Embryonic facial prominence (tissue), 1 donor: ENCODE measurements around the gene CAB39.
"Not testable (repeated sequence)": the region's sequence is repeated elsewhere in the genome, so short reads cannot be mapped to it uniquely, and the experiment has no call there.

Experiments
- DNase-seq: peaks from one replicate; pipeline ENCODE4 v3.0.0-alpha.2; 2016; ENCODE audit errors: extremely low spot score

The CAB39 gene

DNA sequence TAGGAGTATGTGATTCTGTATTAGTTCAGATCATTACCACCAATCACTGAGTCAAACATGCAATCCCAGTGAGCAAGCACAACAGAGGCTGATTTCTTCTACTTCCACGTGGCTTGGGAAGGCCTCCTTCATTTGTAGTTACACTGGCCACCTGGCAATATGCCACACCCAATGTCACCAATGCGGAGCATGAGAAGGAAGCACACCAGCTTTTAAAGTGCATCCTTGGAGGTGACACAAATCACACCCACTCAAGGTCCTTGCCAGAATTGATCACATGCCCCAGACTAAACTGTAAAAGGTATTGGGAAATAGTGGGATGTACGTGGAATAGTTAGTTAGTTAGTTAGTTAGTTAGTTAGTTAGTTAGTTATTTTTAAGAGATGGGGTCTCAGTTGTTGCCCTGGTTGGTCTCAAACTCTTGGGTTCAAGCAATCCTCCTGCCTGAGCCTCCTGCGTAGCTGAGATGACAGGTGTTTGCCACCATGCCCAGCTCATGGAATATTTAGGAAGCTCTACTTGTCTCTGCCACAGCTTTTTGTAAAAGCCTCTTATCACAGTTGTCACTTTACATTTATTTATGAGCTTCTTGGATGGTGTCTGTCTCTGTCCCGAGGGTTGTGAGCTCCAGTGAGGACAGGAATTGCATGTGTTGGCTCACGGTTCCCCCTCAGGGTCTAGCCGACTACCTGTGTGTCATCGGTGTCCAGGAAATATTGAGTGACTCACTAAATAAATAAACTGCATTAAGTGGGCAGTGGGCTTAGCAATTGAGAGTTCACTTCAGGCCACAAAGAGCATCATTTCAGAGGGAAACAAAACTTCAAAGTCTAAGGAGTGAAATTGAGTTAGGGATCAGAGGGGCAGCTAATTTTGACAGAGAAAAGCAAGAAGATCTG, 28.1 kb upstream of the CAB39 start:
- DNase-seq, result no peak

GRCh38 chr2:230685178-230685577, 27.5 kb upstream of the CAB39 start:
- DNase-seq, result no peak

DNA sequence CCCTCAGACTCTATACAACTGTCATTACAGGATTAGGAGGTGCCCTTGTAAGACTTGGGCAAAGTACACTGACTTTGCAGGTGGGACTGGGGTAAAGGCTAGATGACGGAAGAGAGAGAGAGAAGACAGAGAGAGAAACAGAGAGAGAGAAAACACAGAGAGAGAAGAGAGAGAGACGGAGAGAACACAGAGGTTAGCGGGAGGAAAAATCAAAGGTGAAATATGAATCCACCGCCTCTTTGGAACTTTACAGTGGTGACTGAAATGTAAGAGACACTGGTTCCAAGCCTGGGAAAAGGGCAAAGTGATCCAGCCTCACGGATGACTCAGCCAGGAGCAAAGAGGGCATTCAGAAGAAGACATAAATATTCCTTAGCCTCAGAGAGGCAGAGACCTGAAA, 25.1 kb upstream of the CAB39 start:
- DNase-seq, result no peak

- DNase-seq, result no peak
These were observed 24.2 kb upstream of the CAB39 start for GRCh38 chr2:230688490-230688889.

GRCh38 chr2:230690439-230690838, 22.2 kb upstream of the CAB39 start:
- no peak for DNase-seq

DNA sequence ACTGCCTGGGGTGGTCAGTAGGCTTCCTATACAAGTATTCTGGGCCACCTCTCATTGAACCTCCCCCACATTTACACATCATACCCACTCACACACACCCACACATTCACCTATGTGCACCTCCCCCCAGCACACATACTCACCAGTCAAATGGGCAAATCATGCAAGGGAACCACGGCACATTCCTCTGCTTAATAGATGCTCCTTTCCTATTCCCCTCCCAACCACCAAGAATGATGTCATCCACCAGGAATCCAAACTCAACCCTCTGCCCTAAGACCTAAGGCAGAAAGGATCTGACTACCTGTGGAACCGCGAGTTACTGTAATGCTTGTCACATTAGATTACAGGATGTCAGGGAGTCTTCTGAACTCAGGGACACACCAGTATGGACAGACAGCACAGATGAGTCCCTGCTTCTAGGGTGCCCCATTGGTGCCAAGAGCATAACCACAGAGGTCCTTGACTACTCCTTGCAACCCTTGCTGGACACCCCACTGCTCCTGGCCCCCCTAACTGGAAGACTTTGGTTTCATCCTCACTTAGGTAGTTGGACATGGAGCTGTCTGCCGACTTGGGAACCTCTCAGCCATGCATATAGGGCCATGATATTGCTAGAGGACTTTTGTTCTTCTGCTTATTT, 21.5 kb upstream of the CAB39 start:
- no peak for DNase-seq

- no peak for DNase-seq
These were observed 19.9 kb upstream of the CAB39 start for GRCh38 chr2:230692760-230693159.

DNA sequence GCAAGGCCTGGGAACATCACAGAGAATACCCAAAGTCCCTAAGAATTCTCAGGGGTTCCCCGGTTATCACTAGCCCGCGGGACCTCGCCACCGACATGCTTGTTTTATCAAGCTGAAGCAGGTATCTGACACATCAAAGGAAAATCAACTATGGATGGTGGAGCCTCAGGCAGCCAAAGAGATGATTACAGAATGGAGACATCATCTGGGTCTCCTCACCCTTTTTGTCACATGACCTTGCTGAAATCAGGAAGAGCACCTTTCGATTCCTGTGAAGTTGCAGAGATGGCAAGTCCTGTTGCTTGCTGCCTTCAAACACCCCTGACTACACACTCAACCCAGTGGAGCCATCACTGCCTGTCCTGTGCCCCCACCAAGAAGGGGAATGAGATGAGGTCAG, 19.2 kb upstream of the CAB39 start:
- no peak for DNase-seq

DNA sequence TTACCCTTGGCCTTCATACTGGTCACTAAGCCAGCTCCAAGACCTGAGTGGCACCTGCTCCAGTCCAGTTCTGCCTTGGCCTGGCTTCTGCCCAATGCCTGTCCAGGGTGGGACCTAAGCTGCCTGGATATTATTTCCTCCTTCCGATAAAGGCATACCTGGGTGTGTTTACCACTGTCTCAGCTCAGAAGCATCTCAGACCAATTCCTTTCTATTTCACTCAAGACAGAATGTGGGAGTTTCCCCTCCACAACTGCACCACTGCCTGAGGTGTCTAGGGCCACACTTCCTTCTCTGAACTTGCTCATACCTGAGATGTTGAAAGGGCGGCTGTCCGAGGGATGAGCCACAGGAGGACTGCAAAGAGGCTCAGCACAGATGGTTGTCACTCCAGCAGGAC, 18.4 kb upstream of the CAB39 start:
- no peak for DNase-seq

DNA sequence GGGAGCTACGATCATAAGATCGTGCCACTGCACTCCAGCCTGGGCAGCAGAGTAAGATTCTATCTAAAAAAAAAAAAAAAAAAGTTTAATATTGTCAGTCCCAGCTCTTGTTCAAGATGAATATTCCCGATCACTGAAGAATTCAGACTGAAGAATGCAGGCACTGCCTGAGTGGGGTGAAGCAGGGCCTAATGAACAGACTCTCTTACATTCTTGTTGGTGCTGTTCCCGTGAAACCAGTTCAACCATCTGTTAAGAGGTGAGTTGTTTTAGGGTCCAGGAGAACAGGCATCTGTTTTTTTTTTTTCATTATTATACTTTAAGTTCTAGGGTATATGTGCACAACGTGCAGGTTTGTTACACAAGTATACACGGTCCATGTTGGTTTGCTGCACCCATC, 17.1 kb upstream of the CAB39 start:
- DNase-seq, result no peak

DNA sequence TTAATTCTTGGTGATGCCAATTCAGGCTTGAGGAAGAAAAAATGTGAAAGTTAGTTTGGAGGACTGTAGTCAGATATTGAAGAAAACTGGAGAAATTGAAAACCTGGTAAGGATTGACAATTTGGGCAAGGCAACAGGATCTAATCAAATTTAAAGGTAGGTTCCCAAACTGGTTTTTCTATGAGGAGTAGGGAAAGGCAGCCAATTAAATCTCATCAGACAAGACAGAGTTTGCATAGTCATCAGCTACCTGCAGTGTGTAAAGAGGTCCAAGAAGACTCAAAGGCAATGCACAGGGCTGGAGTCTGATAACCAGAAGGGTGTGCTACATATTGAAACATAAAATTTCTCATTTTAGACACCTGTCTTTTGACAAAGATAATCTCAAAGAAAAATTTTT, 16.0 kb upstream of the CAB39 start:
- no peak for DNase-seq

- no peak for DNase-seq
These were observed 15.0 kb upstream of the CAB39 start for GRCh38 chr2:230697676-230698075.

GRCh38 chr2:230698753-230699152, 13.9 kb upstream of the CAB39 start:
- not testable (repeated sequence) for DNase-seq

- no peak for DNase-seq
These were observed 12.2 kb upstream of the CAB39 start for GRCh38 chr2:230700447-230700846.

GRCh38 chr2:230701308-230701707, 11.3 kb upstream of the CAB39 start:
- DNase-seq, result no peak

DNA sequence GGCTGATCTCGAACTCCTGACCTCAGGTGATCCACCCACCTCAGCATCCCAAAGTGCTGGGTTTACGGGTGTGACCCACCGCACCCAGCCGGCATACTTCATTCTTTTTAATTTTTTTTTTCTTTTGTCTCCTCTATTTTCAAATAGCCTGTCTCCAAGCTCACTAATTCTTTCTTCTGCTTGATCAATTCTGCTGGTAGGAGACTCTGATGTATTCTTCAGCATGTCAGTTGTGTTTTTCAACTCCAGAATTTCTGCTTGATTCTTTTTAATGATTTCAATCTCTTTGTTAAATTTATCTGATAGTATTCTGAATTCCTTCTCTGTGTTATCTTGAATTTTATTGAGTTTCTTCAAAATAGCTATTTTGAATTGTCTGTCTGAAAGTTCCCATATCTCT, 10.2 kb upstream of the CAB39 start:
- not testable (repeated sequence) for DNase-seq

GRCh38 chr2:230703514-230703913, 9.1 kb upstream of the CAB39 start:
- DNase-seq, result no peak

- DNase-seq, result no peak
These were observed 6.6 kb upstream of the CAB39 start for GRCh38 chr2:230706053-230706521.

DNA sequence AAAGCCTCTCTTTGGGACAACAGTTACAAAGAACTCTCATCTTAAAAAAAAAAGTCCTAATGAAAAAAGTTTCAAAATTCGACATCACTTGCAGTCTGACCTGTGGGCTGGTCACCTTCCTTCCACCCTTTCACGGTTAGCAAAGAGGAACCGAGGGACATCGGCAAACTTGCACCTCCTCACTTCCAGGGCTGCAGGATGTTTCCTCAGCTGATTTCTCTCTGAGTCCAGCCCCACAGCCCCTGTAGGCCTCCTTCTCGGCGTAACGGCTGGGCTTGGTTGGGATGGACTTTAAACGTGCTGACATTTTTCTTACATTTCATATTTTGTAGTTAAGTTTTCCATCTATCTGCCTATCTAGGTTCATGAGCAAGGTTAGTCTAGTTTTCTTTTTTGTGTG, 5.7 kb upstream of the CAB39 start:
- no peak for DNase-seq

DNA sequence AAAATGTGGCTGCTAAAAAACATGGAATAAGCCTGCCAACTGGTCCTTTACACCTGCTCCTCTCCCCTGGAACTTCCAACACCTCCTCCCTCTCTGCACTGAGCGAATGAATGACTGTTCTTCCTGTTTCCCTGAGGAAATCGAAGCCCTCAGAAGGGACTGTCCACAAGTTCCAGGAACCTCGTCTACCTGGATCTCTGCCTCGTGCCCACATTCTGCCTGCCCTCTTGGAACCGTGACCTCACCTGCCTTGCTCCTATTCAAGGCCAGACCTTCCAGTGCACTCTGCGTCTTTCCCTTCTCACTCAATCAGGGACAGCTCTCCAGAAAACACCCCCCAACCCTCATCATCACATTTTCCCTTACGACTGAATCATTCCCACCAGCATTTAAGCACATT, 4.4 kb upstream of the CAB39 start:
- DNase-seq, result no peak

GRCh38 chr2:230711224-230711623, 1.4 kb upstream of the CAB39 start:
- DNase-seq, result no peak

- no peak for DNase-seq
These were observed 891 bp downstream of the CAB39 start for GRCh38 chr2:230713331-230714135.

DNA sequence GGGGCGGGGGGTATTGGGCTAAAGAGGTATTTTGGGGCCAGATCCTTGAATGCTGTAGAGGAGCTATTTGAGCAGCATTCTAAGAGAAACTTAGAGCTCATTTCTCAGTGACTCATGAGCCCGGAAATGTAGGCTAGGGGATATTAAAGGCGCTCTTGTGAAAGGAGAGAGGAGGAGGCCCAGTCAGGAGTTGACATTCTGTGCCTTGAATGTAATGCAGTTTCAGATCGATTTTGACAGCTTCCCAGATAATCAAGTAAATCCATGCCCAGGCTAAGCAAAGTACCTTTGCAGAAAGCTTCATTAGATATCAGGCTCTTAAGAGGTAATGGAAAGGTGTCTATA, 1.5 kb downstream of the CAB39 start:
- no peak for DNase-seq
